ENCODE data around the gene HSPA5.
"Not testable (repeated sequence)": the region's sequence is repeated elsewhere in the genome, so short reads cannot be mapped to it uniquely, and the experiment has no call there.

Gene HSPA5
- total RNA-seq = 181 to 583 (median 334) reads per million in 18 experiments

GRCh38 chr9:125241000-125241862 is at the start of gene HSPA5:
Gene HSPA5, minus strand, starts transcription at chr9:125241343. Its CDS starts 217 bp downstream, at chr9:125241126.
- DNase-seq = peak; percentile 100

DNA sequence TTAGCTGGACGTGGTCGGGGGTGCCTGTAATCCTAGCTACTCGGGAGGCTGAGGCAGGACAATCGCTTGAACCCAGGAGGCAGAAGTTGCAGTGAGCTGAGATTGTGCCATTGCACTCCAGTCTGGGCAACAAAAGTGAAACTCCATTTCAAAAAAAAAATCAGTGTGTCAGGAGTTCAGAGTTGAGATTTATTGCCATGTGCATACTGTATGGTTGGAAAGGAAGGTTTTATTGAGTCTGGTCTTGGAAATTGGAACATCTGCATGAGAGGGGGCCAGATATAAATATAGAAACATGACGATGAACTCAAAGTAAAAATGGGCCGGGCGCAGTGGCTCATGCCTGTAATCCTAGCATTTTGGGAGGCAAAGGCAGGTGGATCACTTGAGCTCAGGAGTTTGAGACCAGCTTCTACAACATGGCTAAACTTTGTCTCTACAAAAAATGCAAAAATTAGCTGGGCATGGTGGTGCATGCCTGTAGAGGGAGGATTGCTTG is 45.8 kb upstream of the HSPA5 start:
- DNase-seq = not testable (repeated sequence)

DNA sequence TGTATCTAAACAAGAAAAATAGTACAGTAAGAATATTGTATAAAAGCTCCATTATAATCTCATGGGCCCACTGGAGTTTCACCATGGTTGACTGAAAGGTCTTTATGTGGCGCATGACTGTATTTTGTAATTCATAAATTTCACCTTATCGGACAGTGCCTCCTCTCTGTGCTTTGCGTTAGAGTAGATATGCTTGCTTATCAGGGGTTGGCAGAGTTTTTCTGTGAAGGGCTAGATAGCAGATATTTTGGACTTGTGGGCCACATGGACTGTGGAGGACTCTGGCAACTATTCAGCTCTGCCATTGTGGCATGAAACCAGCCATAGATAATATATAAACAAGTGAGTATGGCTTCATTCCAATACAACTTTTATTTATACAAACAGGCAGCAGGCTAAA is 43.7 kb upstream of the HSPA5 start:
- no peak for DNase-seq

GRCh38 chr9:125280945-125281344 is 39.8 kb upstream of the HSPA5 start:
- DNase-seq = no peak

DNA sequence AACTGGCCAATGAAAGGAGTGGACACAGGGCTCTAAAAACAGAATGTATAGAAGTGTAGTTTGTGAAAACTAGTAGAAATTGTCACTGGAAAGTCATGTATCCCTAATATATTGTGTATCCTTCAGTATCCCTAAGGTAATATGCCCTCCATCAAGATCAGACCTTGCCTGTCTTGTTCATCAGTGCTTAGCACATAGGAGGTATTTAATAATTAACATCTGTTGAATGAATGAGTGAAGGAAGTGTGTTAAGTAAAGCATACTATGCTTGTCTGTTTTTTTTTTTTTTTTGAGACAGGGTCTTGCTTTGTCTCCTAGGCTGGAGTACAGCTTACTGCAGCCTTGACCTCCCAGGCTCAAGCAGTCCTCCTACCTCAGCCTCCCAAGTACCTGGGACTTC is 36.3 kb upstream of the HSPA5 start:
- no peak for DNase-seq

- DNase-seq = no peak
These were observed 35.6 kb upstream of the HSPA5 start for GRCh38 chr9:125276771-125277170.

DNA sequence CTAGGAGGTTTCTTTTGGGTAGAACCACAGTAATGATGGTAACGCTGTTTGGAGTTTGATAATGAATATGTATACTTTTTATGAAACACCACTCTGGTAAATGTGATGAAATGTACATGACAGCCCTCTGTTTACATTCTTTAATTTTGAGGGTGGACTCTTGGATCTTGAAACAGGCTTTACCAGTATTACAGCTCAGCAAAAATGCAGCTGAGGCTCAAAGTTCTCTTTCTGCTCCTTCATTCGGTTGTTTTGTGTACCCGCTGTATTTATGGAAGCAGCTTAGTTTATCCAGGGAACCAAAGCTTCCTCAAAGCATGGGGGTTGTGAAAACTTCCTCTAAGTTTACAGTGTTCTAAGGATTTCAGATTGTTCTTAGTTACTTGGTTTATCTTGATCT is 31.6 kb upstream of the HSPA5 start:
- DNase-seq = peak; percentile 37 to 50

DNA sequence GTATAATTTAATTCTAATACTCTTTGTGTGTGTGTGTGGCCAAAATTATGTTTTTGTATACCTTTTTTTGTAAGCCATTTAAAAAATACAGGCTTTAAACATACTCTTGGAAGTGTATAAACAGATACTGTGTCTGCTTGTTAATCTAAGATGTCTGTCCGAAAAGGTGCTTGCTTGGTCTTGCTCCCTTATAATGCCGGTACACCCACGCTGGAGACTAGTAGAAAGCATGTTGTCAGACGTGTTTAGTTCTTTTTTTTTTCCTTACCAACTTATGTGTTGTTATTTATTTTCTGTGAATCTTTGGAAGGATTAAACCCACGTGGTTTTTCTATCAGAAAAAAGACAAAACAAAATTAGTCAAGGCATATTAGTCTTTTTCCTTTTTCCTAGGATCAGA is 29.9 kb upstream of the HSPA5 start:
- DNase-seq = no peak

DNA sequence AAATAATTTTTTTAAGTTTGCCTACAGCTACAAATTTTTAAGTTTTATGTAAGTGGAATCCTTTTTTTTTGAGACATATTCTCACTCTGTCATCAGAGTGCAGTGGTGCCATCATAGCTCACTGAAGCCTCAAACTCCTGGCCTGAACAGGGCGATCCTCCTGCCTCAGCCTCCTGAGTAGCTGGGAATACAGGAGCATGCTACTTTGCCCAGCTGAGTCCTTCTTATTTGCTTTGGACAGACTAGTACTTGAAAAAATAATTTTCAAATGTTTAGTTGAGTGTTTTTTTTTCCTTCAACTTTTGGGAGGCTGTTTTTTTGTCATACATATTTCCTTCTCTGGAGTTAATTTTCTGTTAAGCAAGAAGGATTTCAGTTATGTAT is 27.9 kb upstream of the HSPA5 start:
- DNase-seq = no peak

DNA sequence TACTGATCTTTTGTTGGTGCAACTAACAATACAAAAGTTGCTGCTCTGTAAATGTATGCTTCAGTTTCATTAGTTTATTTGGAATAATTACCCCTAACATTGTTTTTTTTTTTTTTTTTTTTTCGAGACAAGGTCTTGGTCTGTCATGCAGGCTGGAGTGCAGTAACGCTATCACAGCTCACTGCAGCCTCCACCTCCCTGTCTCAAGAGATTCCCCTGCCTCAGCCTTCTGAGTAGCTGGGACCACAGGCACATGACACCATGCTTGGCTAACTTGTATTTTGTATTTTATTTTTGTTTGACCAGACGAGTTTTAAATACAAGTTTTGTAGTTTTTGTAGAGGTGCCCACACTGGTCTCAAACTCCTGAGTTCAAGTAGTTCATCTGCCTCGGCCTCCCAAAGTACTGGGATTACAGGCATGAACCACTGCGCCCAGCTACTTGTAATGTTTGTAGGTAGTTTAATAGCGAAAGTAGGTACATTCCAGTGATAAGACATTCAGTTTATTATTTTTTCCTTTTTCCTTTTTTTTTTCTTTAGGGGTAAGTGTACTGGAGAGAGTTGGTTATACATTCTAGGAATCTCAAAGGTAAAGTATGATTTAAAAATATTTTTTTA is 27.4 kb upstream of the HSPA5 start:
- DNase-seq = no peak

- DNase-seq = not testable (repeated sequence)
These were observed 22.9 kb upstream of the HSPA5 start for GRCh38 chr9:125264068-125264467.

- no peak for DNase-seq
These were observed 21.3 kb upstream of the HSPA5 start for GRCh38 chr9:125262294-125262991.

- peak; percentile 97 to 98 for DNase-seq
These were observed 20.6 kb upstream of the HSPA5 start, which contains the start of gene GAPVD1 for GRCh38 chr9:125261501-125262293. Gene GAPVD1, plus strand, starts transcription at chr9:125261826. Its CDS starts 37,096 bp downstream, at chr9:125298922.

GRCh38 chr9:125260561-125260960 is 19.4 kb upstream of the HSPA5 start:
- no peak for DNase-seq

- peak; percentile 87 to 89 for DNase-seq
These were observed 17.8 kb upstream of the HSPA5 start for GRCh38 chr9:125258832-125259534.

GRCh38 chr9:125258160-125258785 is 17.1 kb upstream of the HSPA5 start:
- no peak for DNase-seq

GRCh38 chr9:125255781-125256391 is 14.7 kb upstream of the HSPA5 start:
- peak; percentile 28 to 29 for DNase-seq

DNA sequence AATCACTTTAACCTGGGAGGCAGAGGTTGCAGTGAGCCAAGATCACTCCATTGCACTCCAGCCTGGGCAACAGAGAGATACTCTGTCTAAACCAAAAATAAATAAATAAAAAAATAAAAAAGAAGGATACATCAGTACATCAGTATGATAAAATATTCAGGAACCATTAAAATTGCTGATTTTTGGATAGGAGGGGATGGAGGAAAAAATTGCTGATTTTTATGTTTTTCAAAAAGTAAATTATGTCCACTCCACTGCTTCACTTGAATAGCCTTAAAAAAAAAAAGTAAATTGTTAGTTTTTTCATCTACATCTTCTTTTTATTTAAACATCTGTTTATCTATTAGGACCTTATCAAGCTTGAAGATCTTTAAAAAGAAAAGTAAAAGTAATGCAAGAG is 13.1 kb upstream of the HSPA5 start:
- DNase-seq = no peak

GRCh38 chr9:125246261-125246667 is 5.1 kb upstream of the HSPA5 start:
- DNase-seq = no peak

GRCh38 chr9:125243792-125244260 is 2.7 kb upstream of the HSPA5 start:
- DNase-seq = no peak

All from inflammatory macrophage (primary cell).